Measurements from ENCODE around the gene BTBD2. TPM values are rescaled to one million over a fixed set of nuclear protein-coding genes. Genes with fewer than 3 reads are reported as not detected.

BTBD2 gene
- total RNA-seq, 2 donors from 2014 or later: 42.3 to 44.8 TPM

- intact Hi-C loops (cut with DNase I): no loop called here
Observed at GRCh38 chr19:1954532-1954933, 61.0 kb downstream of the BTBD2 start.

DNA sequence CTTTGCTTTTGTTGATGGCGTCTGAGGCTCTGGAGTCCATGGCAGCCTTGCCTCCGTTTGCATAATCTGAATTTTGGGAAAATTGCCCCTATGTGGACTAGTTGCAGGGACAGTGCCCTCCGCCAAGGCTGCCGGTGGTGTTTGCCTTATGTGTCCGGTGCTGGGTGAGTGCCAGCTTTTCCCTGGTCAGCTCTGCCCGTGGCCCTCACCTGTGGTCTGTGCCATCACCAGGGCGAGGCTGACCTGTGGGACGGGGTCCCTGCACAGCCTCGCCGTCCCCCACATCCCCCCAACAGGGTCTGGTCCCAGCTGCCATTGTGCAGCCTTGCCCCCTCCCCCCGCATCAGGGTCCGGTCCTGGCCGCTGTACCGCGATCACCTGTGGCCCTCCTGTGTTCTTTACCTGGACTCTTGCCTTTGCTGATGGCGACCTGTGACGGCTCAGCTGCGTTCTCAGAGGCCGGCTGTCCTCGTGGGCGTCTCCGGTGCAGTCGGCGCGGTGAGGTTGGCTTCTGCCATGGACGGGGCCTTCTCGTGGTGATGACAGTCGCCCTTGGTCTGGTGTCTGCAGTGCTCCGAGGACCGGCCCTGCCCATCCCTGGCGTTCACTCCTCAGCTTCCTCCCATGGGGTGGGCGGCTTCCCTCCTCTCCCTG, 61.9 kb downstream of the BTBD2 start:
- no peak overlapping the region for H3K4me3 ChIP-seq
- ATAC-seq (no peak), DNase-seq (no peak)
- no peaks in the 10 kb centered on the region for H3K27me3 ChIP-seq
- intact Hi-C loops (cut with DNase I): no loop called here
- TF ChIP-seq POLR2A (IDR thresholded peaks at IDR 0.05) (no peak), CTCF (IDR thresholded peaks at IDR 0.05) (no peak)
- H3K27ac ChIP-seq: no peak overlapping the region
- no peaks in the 10 kb centered on the region for H3K4me1 ChIP-seq
- WGBS, 2 donors: 87 to 96% methylated on average over 5 to 32 of the region's 32 CpGs
- no peaks in the 10 kb centered on the region for H3K36me3 ChIP-seq (replicated peaks in 1 of 2; ENCODE audit: insufficient read depth in 1 of 2, low read depth in 2 of 2)
- no peaks in the 10 kb centered on the region for H3K9me3 ChIP-seq

More at GRCh38 chr19:1954532-1954933, 61.0 kb downstream of the BTBD2 start:
- no peak for ATAC-seq
- no peak for DNase-seq
- Histone ChIP-seq H3K4me1 (no peaks in the 10 kb centered on the region), H3K27ac (no peak overlapping the region), H3K36me3 (replicated peaks in 1 of 2; ENCODE audit: insufficient read depth in 1 of 2, low read depth in 2 of 2) (no peaks in the 10 kb centered on the region), H3K9me3 (no peaks in the 10 kb centered on the region), H3K4me3 (no peak overlapping the region), H3K27me3 (no peaks in the 10 kb centered on the region)
- 88 to 91% methylated on average over 11 to 14 of the region's 15 CpGs for WGBS, 2 donors
- TF ChIP-seq CTCF (IDR thresholded peaks at IDR 0.05) (no peak), POLR2A (IDR thresholded peaks at IDR 0.05) (no peak)

DNA sequence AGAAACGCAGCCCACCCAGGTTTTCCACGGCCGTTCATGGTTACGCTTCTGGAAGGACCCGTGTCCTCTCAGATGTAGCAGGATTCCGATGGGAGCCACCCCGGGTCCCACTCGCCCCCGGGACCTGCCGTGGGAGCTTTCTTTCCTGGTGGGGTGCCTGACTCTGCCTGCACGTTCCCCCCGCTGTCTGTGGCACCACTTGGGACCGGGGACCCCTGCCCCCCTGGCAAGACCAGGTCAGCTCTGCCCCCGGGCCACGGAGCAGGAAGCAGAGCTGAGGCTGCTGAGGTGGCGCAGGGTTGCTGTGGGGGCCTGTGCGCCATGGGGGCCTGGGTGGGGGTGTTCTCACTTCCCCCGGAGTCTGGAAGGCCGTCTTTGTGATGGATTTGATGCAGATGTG, 62.5 kb downstream of the BTBD2 start:
- Histone ChIP-seq H3K4me1 (no peaks in the 10 kb centered on the region), H3K36me3 (replicated peaks in 1 of 2; ENCODE audit: insufficient read depth in 1 of 2, low read depth in 2 of 2) (no peaks in the 10 kb centered on the region), H3K27me3 (no peaks in the 10 kb centered on the region), H3K4me3 (no peak overlapping the region), H3K27ac (no peak overlapping the region), H3K9me3 (no peaks in the 10 kb centered on the region)
- DNase-seq: no peak
- TF ChIP-seq CTCF (IDR thresholded peaks at IDR 0.05): no peak
- no peak for TF ChIP-seq POLR2A (IDR thresholded peaks at IDR 0.05)
- no peak for ATAC-seq
- intact Hi-C loops (cut with DNase I): no loop called here
- 86 to 92% methylated on average over 9 to 19 of the region's 19 CpGs for WGBS, 2 donors

- Histone ChIP-seq H3K27me3 (no peaks in the 10 kb centered on the region), H3K27ac (no peak overlapping the region), H3K36me3 (replicated peaks in 1 of 2; ENCODE audit: insufficient read depth in 1 of 2, low read depth in 2 of 2) (no peaks in the 10 kb centered on the region), H3K9me3 (no peaks in the 10 kb centered on the region), H3K4me3 (no peak overlapping the region), H3K4me1 (no peaks in the 10 kb centered on the region)
- 81 to 91% methylated on average over 17 to 21 of the region's 21 CpGs for WGBS, 2 donors
- ATAC-seq (no peak), DNase-seq (no peak)
- TF ChIP-seq CTCF (IDR thresholded peaks at IDR 0.05): no peak
- no peak for TF ChIP-seq POLR2A (IDR thresholded peaks at IDR 0.05)
- intact Hi-C loops (cut with DNase I): no loop called here
Observed at GRCh38 chr19:1952635-1953034, 62.9 kb downstream of the BTBD2 start.

- Histone ChIP-seq H3K9me3 (no peaks in the 10 kb centered on the region), H3K4me1 (no peaks in the 10 kb centered on the region), H3K4me3 (no peak overlapping the region), H3K27ac (no peak overlapping the region), H3K36me3 (replicated peaks in 1 of 2; ENCODE audit: insufficient read depth in 1 of 2, low read depth in 2 of 2) (no peaks in the 10 kb centered on the region), H3K27me3 (no peaks in the 10 kb centered on the region)
- intact Hi-C loops (cut with DNase I): no loop called here
- WGBS, 2 donors: 97 to 99% methylated on average over 8 to 16 of the region's 16 CpGs
- no peak for TF ChIP-seq CTCF (IDR thresholded peaks at IDR 0.05)
- DNase-seq: no peak
- no peak for ATAC-seq
Observed at GRCh38 chr19:1950640-1951039, 64.9 kb downstream of the BTBD2 start.
